Nephron (organoid): ENCODE measurements around the gene TBCK.

Experiments used
- H3K27ac Mint-ChIP-seq, 3 experiments: 2 replicates each; pipeline ENCODE4 v1.8.0; 2020; ENCODE audit warnings: mixed read lengths in 3 of 3, mild to moderate bottlenecking in 2 of 3, moderate library complexity in 1 of 3
- H3K27me3 Mint-ChIP-seq: 2 replicates; pipeline ENCODE4 v1.8.0; 2021; ENCODE audit warnings: low read depth, mild to moderate bottlenecking, moderate library complexity, mixed read lengths
- H3K36me3 Mint-ChIP-seq: 2 replicates; pipeline ENCODE4 v1.8.0; 2020; ENCODE audit warnings: low read depth, mixed read lengths
- H3K4me1 Mint-ChIP-seq: 2 replicates; pipeline ENCODE4 v1.8.0; 2020; ENCODE audit warnings: mixed read lengths
- H3K4me3 Mint-ChIP-seq, 3 experiments: 2 replicates each; pipeline ENCODE4 v1.8.0; 2020; ENCODE audit warnings: mild to moderate bottlenecking in 3 of 3, mixed read lengths in 3 of 3, moderate library complexity in 2 of 3
- H3K9me3 Mint-ChIP-seq: 2 replicates; pipeline ENCODE4 v1.8.0; 2020; ENCODE audit warnings: mixed read lengths
- CTCF ChIP-seq, 3 experiments: fragments of 200-600 bp; sonication (generic); IDR thresholded peaks; one replicate each; pipeline ENCODE4 v1.5.0; 2021; ENCODE audit warnings: antibody characterized with exemption in 3 of 3; ENCODE audit not compliant: unreplicated experiment in 3 of 3

Gene TBCK

GRCh38 chr4:106312377-106312776, 3.6 kb downstream of the TBCK start:
- H3K27ac Mint-ChIP-seq: peak overlapping the region; percentile 45 to 62 (median 47)
- H3K4me1 Mint-ChIP-seq: peaks cover 39% of the 10 kb centered on the region
- no peaks in the 10 kb centered on the region for H3K9me3 Mint-ChIP-seq
- peak overlapping the region; percentile 39 to 83 (median 42) for H3K4me3 Mint-ChIP-seq
- no peaks in the 10 kb centered on the region for H3K27me3 Mint-ChIP-seq
- no peak for TF ChIP-seq CTCF (IDR thresholded peaks at IDR 0.05; ENCODE audit: unreplicated experiment in 3 of 3)
- no peaks in the 10 kb centered on the region for H3K36me3 Mint-ChIP-seq

- Mint-ChIP-seq H3K4me3 (no peak overlapping the region), H3K36me3 (peaks cover 23% of the 10 kb centered on the region), H3K27ac (no peak overlapping the region), H3K9me3 (no peaks in the 10 kb centered on the region), H3K4me1 (peaks cover 9% of the 10 kb centered on the region), H3K27me3 (no peaks in the 10 kb centered on the region)
- TF ChIP-seq CTCF (IDR thresholded peaks at IDR 0.05; ENCODE audit: unreplicated experiment in 3 of 3): no peak
Measured at GRCh38 chr4:106306561-106306960, 9.4 kb downstream of the TBCK start.

DNA sequence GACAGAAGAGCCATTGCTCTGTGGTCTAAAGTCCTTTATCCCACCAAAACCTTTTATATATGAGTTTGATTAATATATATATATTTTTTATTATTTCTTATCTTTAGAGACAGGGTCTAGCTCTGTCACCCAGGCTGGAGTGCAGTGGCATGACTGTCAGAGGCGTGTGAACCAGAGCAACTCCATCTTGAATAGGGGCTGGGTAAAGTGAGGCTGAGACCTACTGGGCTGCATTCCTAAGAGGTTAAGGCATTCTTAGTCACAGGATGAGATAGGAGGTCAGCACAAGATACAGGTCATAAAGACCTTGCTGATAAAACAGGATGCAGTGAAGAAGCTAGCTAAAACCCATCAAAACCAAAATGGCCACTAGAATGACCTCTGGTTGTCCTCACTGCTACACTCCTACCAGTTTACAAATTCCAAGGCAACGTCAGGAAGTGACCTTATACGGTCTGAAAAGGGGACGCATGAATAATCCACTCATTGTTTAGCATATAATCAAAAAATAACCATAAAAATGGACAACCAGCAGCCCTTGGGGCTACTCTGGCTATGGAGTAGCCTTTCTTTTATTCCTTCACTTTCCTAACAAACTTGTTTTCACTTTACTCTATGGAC, 10.5 kb downstream of the TBCK start:
- H3K4me1 Mint-ChIP-seq: peaks cover 5% of the 10 kb centered on the region
- no peak overlapping the region for H3K27ac Mint-ChIP-seq
- TF ChIP-seq CTCF (IDR thresholded peaks at IDR 0.05; ENCODE audit: unreplicated experiment in 3 of 3): no peak
- H3K36me3 Mint-ChIP-seq: peaks cover 27% of the 10 kb centered on the region
- H3K27me3 Mint-ChIP-seq: no peaks in the 10 kb centered on the region
- no peak overlapping the region for H3K4me3 Mint-ChIP-seq
- no peaks in the 10 kb centered on the region for H3K9me3 Mint-ChIP-seq

GRCh38 chr4:106304632-106305031, 11.4 kb downstream of the TBCK start:
- Mint-ChIP-seq H3K27me3 (no peaks in the 10 kb centered on the region), H3K4me3 (no peak overlapping the region), H3K4me1 (no peaks in the 10 kb centered on the region), H3K27ac (no peak overlapping the region), H3K9me3 (no peaks in the 10 kb centered on the region), H3K36me3 (peaks cover 34% of the 10 kb centered on the region)
- no peak for TF ChIP-seq CTCF (IDR thresholded peaks at IDR 0.05; ENCODE audit: unreplicated experiment in 3 of 3)

DNA sequence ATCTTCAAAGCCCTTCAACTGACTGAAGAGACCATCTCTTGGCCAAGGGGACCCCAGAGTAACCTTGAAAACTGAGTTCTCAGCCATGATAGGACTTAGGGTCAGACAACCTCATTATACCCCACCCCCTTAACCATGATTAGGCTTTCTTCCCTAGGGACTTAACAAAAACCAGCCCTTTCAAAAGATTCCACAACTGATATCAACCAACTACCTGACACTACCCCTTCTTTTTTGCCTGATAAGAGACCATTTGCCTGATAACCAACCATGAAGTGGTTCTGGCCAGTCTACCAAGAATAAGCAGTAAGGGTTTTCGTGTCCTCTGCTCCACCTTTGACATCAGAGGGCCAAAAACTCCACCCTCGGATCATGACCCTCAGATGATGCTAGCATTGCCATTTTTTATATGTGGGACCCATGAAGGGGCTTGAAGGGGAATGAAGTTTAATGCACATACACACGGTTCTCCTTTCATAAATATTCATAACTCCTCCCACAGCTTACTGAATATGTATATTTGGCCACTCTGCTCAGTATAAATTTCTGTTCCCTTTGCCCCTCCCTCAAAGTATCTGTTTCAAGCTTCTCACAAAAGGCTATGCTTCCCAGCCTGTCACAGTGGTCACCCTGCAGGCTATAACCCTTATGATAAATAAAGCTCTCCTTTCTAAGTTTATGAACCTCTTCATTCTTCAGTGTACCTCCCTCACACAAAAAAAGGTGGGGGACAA, 12.3 kb downstream of the TBCK start:
- no peaks in the 10 kb centered on the region for H3K27me3 Mint-ChIP-seq
- no peaks in the 10 kb centered on the region for H3K4me1 Mint-ChIP-seq
- no peaks in the 10 kb centered on the region for H3K9me3 Mint-ChIP-seq
- no peak overlapping the region for H3K4me3 Mint-ChIP-seq
- no peak overlapping the region for H3K27ac Mint-ChIP-seq
- TF ChIP-seq CTCF (IDR thresholded peaks at IDR 0.05; ENCODE audit: unreplicated experiment in 3 of 3): no peak
- peaks cover 36% of the 10 kb centered on the region for H3K36me3 Mint-ChIP-seq

- no peak overlapping the region for H3K4me3 Mint-ChIP-seq
- H3K9me3 Mint-ChIP-seq: no peaks in the 10 kb centered on the region
- no peaks in the 10 kb centered on the region for H3K27me3 Mint-ChIP-seq
- H3K27ac Mint-ChIP-seq: no peak overlapping the region
- H3K4me1 Mint-ChIP-seq: no peaks in the 10 kb centered on the region
- H3K36me3 Mint-ChIP-seq: peaks cover 45% of the 10 kb centered on the region
- no peak for TF ChIP-seq CTCF (IDR thresholded peaks at IDR 0.05; ENCODE audit: unreplicated experiment in 3 of 3)
Measured at GRCh38 chr4:106302062-106302438, 14.0 kb downstream of the TBCK start.
